ENCODE data around the gene POU2F1.
A peak's percentile ranks its signal among the peaks of the same experiment; 100 is the strongest.

POU2F1 gene

GRCh38 chr1:167462341-167462740 is 241.7 kb downstream of the POU2F1 start:
- DNase-seq, result no peak

DNA sequence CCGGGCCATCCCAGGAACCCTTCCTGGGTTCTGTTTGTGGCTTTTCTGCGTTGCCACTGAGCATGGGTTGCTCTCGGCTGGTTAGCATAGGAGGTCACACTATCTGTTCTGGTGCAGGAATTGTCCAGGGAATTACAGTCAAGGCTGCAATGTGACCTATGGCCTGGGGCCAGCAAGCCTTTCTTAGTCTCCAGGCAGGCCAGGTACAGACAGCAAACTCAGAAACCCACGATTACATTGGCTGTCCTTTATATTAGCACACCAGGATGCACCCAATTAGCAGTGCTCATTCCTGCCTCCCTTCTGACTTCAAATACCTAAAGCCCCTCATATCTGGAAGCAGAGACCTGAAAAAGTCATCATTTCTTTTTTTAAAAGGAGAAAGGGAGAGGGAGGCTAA is 242.4 kb downstream of the POU2F1 start:
- no peak for DNase-seq

- DNase-seq, result no peak
These were observed 243.3 kb downstream of the POU2F1 start for GRCh38 chr1:167463875-167464575.

GRCh38 chr1:167465018-167465417 is 244.3 kb downstream of the POU2F1 start:
- DNase-seq, result no peak

DNA sequence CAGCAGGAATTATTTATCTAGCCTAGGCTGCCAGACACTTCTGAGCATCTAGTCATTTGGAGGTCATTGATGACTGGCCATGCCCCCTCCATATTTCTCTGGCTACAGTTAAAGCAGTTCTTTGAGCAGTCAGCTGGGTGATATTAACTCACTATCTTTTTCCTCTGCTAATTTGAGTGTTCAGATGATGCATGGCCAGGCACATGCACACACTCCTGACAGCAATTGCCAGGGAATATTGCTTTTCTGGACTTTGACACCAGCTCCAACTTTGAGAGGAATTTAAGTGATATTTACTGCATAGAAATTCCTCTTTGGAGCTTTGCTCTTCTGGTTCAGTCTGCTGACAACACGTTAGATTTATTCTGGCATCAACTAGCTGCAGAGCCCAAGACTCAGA is 245.1 kb downstream of the POU2F1 start:
- no peak for DNase-seq

DNA sequence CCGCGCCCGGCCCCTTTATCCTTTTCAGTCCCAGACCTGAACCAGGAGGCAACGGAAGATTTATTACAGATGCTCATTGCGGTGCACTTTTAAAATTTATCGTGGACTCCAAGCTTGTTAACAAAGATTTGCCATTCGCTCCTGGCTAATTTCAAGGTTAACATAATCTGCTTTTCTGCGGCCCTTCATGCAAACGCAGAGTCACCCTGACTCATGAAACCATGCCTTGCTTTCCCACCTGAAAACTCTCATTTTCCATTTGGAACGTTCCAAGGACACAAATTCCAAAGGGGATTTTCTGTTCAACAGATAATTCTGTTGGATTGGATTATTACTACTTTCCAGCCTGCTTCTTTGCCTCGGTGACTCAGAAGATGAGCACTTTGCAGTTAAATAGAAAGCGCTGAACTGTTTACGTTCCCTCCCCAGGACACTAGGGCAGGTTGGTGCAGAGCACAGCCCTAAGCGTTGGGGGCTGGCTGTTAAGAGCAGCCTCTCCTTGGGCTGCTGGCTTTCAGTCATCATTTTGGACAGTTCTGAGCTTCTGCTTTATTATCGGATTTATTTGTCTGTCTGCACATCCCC is 246.5 kb downstream of the POU2F1 start:
- DNase-seq, result no peak

GRCh38 chr1:167467752-167468151 is 247.1 kb downstream of the POU2F1 start:
- no peak for DNase-seq

- no peak for DNase-seq
These were observed 248.7 kb downstream of the POU2F1 start for GRCh38 chr1:167469280-167469965.

- no peak for DNase-seq
These were observed 250.9 kb downstream of the POU2F1 start for GRCh38 chr1:167471568-167471967.

DNA sequence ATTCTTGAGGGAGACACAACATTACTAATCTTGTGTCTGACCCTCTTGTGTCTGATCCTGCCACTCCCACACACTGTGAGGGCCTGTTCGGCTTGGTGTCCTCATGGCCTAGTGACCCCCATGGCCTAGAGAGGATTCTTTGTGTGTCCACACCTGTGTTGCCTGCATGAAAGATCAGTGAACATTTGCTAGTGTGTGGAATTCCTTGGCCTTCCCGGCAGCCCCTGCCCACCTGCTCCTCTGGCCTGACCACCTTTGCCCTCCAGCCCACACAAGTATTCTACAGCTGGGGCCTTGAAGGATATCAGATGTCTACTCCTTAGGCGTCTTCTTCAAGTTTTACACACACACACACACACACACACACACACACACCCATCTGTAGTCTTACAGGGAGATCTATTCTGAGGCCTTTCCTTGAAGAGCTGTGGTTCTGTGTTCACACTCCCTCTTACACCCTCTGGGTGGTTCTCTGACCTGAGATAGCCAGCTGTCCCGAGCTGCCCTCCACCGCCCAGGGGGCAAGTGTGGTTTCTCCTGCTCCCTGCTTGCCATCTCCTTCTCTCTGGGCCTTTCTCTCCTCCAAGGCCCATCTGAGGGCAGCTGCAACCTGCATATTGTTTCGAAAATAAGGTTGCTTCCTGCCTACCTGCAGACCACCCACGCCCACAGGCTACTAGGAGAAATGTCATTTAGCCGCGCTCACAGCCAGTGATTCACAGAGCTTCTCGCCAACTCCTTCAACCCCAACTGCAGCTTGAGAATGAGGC is 252.3 kb downstream of the POU2F1 start:
- DNase-seq, result peak in 16 of 56 donors; percentile 4 to 41 (median 20)

GRCh38 chr1:167473761-167474160 is 253.1 kb downstream of the POU2F1 start:
- no peak for DNase-seq

- peak in 1 of 56 donors; percentile 13 for DNase-seq
These were observed 253.5 kb downstream of the POU2F1 start for GRCh38 chr1:167474191-167474641.

DNA sequence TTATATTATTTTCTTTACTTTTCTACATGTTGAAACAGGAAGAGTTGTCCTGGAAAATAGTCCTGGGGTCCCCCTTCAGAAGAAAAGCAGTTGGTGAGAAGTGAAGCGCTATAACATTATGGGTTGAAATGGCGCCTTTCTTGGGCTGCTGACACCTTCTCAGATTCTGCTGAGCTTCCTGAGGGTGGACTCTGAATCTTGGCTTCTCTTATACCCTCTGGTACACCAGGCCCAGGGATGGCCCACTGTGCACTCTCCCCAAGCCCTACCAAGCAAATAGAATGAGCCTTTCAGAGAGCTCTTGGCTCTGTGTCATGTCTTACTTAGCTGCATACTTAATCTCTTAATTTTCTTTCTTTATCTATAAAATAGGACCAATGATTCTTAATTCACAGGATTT is 255.4 kb downstream of the POU2F1 start:
- no peak for DNase-seq
